Hepatocyte (in vitro differentiated cells): Measurements from ENCODE around the gene PARK7. TPM values are rescaled to one million over a fixed set of nuclear protein-coding genes. Genes with fewer than 3 reads are reported as not detected.

Experiments used
- DNase-seq: peaks from one replicate; pipeline ENCODE4 v3.0.0-alpha.2; 2016; ENCODE audit warnings: low spot score
- H2AFZ ChIP-seq: fragments of 200-600 bp; sonication (generic); 2 replicates; pipeline ENCODE4 v1.6.0; 2016; ENCODE audit warnings: antibody characterized with exemption, mild to moderate bottlenecking
- H3K27ac ChIP-seq: fragments of 200-600 bp; sonication (generic); 2 replicates; pipeline ENCODE4 v1.5.1; 2016; ENCODE audit warnings: mild to moderate bottlenecking
- H3K27me3 ChIP-seq: fragments of 200-600 bp; sonication (generic); 2 replicates; pipeline ENCODE4 v1.6.1; 2016
- H3K36me3 ChIP-seq: fragments of 200-600 bp; sonication (generic); replicated peaks from 2 replicates; pipeline ENCODE4 v1.5.1; 2016; ENCODE audit warnings: low read depth; ENCODE audit not compliant: insufficient read depth
- H3K4me1 ChIP-seq: fragments of 200-600 bp; sonication (generic); 2 replicates; pipeline ENCODE4 v1.5.1; 2016; ENCODE audit warnings: mild to moderate bottlenecking, moderate library complexity; ENCODE audit not compliant: insufficient read depth
- H3K4me2 ChIP-seq: fragments of 200-600 bp; sonication (generic); 2 replicates; pipeline ENCODE4 v1.6.0; 2016
- H3K4me3 ChIP-seq: fragments of 200-600 bp; sonication (generic); 2 replicates; pipeline ENCODE4 v1.5.1; 2016; ENCODE audit warnings: mild to moderate bottlenecking
- H3K79me2 ChIP-seq: fragments of 200-600 bp; sonication (generic); 2 replicates; pipeline ENCODE4 v1.6.0; 2017; ENCODE audit warnings: mild to moderate bottlenecking
- H3K9me2 ChIP-seq: fragments of 200-600 bp; sonication (generic); replicated peaks from 2 replicates; pipeline ENCODE4 v1.6.0; 2017; ENCODE audit warnings: mild to moderate bottlenecking; ENCODE audit not compliant: insufficient read depth
- H3K9me3 ChIP-seq: fragments of 200-600 bp; sonication (generic); 2 replicates; pipeline ENCODE4 v1.5.1; 2016; ENCODE audit warnings: low read depth, mild to moderate bottlenecking
- H4K20me1 ChIP-seq: fragments of 200-600 bp; sonication (generic); 2 replicates; pipeline ENCODE4 v1.6.0; 2016; ENCODE audit warnings: mild to moderate bottlenecking; ENCODE audit not compliant: insufficient read depth, poor library complexity, severe bottlenecking
- EZH2 ChIP-seq: fragments of 200-600 bp; sonication (generic); IDR thresholded peaks from 2 replicates; pipeline ENCODE4 v1.6.1; 2016; ENCODE audit warnings: antibody characterized with exemption, mild to moderate bottlenecking, borderline replicate concordance
- EZH2phosphoT487 ChIP-seq: fragments of 200-600 bp; sonication (generic); IDR thresholded peaks from one replicate; pipeline ENCODE4 v1.6.1; 2018; ENCODE audit warnings: antibody characterized with exemption, mild to moderate bottlenecking, low read depth, moderate library complexity; ENCODE audit not compliant: unreplicated experiment, severe bottlenecking
- WGBS: methylation state at CpG from one replicate; pipeline ENCODE4 v1.1.6; 2016; ENCODE audit warnings: low lambda C conversion rate; ENCODE audit errors: missing lambda C conversion rate; 5-methylcytosine and 5-hydroxymethylcytosine counted together
- polyA plus RNA-seq: library from polyadenylated mRNA; unstranded; fragments of >200 nt; fragmentation: Nextera tagmentation; extraction: Ambion mirVana; gene quantifications from 2 replicates; pipeline ENCODE4 v1.2.1, GENCODE V29; 2016
- total RNA-seq: library from RNA; depleted of rRNA; stranded (reverse); fragments of >200 nt; gene quantifications from 2 replicates; pipeline ENCODE4 v1.2.3, GENCODE V29; 2014
- TF ChIP-seq, protein P1 (sequence below): fragments of 200-600 bp; sonication (generic); IDR thresholded peaks from 2 replicates; pipeline ENCODE4 v1.5.1; 2016; ENCODE audit warnings: antibody characterized with exemption, mild to moderate bottlenecking; ENCODE audit not compliant: poor library complexity

Gene PARK7
- total and polyA plus RNA-seq, 2 experiments from 2014 or later, result 166 to 395 TPM

DNA sequence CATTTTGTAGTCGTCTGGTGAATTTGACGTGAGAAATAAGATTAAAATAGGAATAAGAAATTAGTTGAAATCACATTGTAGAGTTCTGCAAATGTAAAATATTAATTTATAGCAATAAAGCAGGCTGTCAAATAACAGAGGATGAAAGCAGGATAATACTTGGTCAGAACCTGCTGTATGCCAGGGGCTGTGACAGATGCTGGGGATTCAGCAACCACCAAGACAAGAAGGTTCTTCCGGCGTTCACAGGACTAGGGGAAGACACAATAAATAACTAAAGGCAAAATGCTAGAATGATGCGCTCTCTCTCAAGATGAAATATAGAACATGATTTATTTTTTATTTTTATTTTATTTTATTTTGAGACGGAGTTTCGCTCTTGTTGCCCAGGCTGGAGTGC lies 6.8 kb upstream of the PARK7 start:
- WGBS, result 97% methylated on average over 7 of the region's 7 CpGs

DNA sequence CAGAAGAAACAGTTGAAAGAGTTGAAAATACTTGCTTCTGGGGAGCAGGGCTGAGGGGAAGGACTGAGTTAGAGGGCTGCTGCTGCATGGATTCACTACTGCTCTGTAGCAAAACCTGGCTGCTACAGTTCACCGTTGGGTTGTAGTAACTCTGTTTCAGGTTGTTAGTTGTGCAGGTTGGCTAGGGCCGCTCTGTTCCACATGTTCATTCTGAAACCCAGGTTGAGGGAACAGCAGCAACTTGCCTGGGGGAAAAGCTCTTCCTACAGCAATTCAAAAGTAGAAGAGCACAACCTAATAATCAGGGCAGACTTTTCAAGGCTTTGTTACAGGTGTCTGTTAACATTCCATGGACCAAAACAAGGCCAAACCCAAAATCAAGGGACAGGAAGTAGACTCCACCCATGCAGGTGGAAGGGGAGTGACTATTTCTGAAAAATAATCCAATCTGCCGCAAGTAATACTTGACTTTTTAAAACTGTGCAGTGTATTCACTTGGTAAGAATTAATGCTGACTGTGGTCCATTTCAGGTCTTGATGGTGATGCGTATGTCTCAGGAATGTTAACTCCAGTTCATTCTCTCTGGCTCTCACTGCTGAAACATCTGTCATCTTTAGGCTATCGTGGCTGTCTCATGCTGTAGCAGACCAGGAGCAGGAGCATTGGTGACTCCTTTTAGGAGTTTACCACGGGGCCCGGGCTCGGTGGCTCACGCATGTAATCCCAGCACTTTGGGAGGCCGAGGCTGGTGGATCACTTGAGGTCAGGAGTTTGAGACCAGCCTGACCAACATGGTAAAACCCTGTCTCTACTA lies 5.1 kb upstream of the PARK7 start:
- no peak for DNase-seq
- H3K9me3 ChIP-seq, result no peaks in the 10 kb centered on the region
- no peaks in the 10 kb centered on the region for H3K4me1 ChIP-seq
- no peak overlapping the region for H3K4me3 ChIP-seq
- 79% methylated on average over 10 of the region's 10 CpGs for WGBS
- H3K79me2 ChIP-seq, result no peaks in the 10 kb centered on the region
- TF ChIP-seq EZH2 (no peak), EZH2phosphoT487 (no peak)
- TF ChIP-seq, protein P1, sequence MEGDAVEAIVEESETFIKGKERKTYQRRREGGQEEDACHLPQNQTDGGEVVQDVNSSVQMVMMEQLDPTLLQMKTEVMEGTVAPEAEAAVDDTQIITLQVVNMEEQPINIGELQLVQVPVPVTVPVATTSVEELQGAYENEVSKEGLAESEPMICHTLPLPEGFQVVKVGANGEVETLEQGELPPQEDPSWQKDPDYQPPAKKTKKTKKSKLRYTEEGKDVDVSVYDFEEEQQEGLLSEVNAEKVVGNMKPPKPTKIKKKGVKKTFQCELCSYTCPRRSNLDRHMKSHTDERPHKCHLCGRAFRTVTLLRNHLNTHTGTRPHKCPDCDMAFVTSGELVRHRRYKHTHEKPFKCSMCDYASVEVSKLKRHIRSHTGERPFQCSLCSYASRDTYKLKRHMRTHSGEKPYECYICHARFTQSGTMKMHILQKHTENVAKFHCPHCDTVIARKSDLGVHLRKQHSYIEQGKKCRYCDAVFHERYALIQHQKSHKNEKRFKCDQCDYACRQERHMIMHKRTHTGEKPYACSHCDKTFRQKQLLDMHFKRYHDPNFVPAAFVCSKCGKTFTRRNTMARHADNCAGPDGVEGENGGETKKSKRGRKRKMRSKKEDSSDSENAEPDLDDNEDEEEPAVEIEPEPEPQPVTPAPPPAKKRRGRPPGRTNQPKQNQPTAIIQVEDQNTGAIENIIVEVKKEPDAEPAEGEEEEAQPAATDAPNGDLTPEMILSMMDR, result no peak
- H2AFZ ChIP-seq, result no peak overlapping the region
- no peaks in the 10 kb centered on the region for H4K20me1 ChIP-seq
- H3K4me2 ChIP-seq, result no peak overlapping the region
- H3K9me2 ChIP-seq, result no peaks in the 10 kb centered on the region
- no peaks in the 10 kb centered on the region for H3K27me3 ChIP-seq
- H3K27ac ChIP-seq, result no peak overlapping the region
- no peaks in the 10 kb centered on the region for H3K36me3 ChIP-seq

More for the DNA sequence above, 6.8 kb upstream of the PARK7 start:
- Histone ChIP-seq H2AFZ (no peak overlapping the region), H3K9me2 (no peaks in the 10 kb centered on the region), H3K36me3 (no peaks in the 10 kb centered on the region), H3K27me3 (no peaks in the 10 kb centered on the region), H3K4me3 (no peak overlapping the region), H3K4me1 (no peaks in the 10 kb centered on the region), H4K20me1 (no peaks in the 10 kb centered on the region), H3K4me2 (no peak overlapping the region), H3K27ac (no peak overlapping the region), H3K9me3 (no peaks in the 10 kb centered on the region), H3K79me2 (no peaks in the 10 kb centered on the region)
- DNase-seq, result no peak
- TF ChIP-seq, protein P1, result no peak
- no peak for TF ChIP-seq EZH2phosphoT487
- no peak for TF ChIP-seq EZH2

DNA sequence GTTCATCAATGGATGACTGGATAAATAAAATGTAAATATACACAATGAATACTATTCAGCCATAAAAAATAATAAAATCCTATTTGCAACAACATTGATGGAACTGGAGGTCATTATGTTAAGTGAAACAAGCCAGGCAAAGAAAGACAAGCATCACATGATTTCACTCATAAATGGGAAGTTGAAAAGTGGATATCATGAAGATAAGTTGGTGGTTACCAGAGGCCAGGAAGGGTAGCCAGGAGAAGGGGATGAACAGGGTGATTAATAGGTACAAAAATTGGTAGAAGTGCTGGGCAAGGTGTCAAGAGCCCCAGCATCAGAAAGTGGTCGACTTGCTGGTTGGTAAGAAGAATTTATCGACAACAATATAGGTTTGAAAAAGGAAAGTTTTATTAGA lies 1.3 kb upstream of the PARK7 start:
- Histone ChIP-seq H3K4me1 (peaks cover 7% of the 10 kb centered on the region), H4K20me1 (no peaks in the 10 kb centered on the region), H3K9me3 (no peaks in the 10 kb centered on the region), H3K36me3 (no peaks in the 10 kb centered on the region), H3K4me2 (peak overlapping the region; percentile 76), H3K4me3 (no peak overlapping the region), H3K27me3 (no peaks in the 10 kb centered on the region), H3K79me2 (peaks cover 34% of the 10 kb centered on the region), H2AFZ (no peak overlapping the region), H3K9me2 (no peaks in the 10 kb centered on the region), H3K27ac (no peak overlapping the region)
- WGBS, result 94% methylated on average over 2 of the region's 2 CpGs
- no peak for DNase-seq
- TF ChIP-seq EZH2, result no peak
- TF ChIP-seq, protein P1, result no peak
- TF ChIP-seq EZH2phosphoT487, result no peak
